ENCODE measurements around the gene RPS6KB1. TPM values are rescaled to one million over a fixed set of nuclear protein-coding genes. Genes with fewer than 3 reads are reported as not detected.

The RPS6KB1 gene
- total and polyA plus RNA-seq, 2 of the 8 experiments (the other 6 are each of a cell fraction or from before 2014, with no cell fraction given), result 3.4 to 28.4 TPM

DNA sequence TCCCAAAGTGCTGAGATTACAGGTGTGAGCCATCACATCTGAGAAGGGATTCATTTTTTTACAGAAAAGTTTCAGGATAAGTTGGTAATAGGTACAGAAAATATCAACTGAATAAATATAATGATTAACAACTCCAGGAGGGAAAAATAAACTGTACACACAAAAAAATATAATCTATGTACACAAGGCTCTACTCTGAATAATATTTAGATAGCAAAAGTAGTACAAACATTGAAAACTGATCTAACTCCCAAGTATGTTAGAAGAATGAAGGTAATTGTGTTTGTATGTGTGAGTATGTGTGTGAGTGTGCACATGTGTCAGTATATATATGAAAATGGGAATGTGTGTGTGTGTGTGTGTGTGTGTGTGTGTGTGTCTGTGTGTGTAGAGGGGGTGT lies 20.6 kb upstream of the RPS6KB1 start (continued):
- TF ChIP-seq, protein P1, sequence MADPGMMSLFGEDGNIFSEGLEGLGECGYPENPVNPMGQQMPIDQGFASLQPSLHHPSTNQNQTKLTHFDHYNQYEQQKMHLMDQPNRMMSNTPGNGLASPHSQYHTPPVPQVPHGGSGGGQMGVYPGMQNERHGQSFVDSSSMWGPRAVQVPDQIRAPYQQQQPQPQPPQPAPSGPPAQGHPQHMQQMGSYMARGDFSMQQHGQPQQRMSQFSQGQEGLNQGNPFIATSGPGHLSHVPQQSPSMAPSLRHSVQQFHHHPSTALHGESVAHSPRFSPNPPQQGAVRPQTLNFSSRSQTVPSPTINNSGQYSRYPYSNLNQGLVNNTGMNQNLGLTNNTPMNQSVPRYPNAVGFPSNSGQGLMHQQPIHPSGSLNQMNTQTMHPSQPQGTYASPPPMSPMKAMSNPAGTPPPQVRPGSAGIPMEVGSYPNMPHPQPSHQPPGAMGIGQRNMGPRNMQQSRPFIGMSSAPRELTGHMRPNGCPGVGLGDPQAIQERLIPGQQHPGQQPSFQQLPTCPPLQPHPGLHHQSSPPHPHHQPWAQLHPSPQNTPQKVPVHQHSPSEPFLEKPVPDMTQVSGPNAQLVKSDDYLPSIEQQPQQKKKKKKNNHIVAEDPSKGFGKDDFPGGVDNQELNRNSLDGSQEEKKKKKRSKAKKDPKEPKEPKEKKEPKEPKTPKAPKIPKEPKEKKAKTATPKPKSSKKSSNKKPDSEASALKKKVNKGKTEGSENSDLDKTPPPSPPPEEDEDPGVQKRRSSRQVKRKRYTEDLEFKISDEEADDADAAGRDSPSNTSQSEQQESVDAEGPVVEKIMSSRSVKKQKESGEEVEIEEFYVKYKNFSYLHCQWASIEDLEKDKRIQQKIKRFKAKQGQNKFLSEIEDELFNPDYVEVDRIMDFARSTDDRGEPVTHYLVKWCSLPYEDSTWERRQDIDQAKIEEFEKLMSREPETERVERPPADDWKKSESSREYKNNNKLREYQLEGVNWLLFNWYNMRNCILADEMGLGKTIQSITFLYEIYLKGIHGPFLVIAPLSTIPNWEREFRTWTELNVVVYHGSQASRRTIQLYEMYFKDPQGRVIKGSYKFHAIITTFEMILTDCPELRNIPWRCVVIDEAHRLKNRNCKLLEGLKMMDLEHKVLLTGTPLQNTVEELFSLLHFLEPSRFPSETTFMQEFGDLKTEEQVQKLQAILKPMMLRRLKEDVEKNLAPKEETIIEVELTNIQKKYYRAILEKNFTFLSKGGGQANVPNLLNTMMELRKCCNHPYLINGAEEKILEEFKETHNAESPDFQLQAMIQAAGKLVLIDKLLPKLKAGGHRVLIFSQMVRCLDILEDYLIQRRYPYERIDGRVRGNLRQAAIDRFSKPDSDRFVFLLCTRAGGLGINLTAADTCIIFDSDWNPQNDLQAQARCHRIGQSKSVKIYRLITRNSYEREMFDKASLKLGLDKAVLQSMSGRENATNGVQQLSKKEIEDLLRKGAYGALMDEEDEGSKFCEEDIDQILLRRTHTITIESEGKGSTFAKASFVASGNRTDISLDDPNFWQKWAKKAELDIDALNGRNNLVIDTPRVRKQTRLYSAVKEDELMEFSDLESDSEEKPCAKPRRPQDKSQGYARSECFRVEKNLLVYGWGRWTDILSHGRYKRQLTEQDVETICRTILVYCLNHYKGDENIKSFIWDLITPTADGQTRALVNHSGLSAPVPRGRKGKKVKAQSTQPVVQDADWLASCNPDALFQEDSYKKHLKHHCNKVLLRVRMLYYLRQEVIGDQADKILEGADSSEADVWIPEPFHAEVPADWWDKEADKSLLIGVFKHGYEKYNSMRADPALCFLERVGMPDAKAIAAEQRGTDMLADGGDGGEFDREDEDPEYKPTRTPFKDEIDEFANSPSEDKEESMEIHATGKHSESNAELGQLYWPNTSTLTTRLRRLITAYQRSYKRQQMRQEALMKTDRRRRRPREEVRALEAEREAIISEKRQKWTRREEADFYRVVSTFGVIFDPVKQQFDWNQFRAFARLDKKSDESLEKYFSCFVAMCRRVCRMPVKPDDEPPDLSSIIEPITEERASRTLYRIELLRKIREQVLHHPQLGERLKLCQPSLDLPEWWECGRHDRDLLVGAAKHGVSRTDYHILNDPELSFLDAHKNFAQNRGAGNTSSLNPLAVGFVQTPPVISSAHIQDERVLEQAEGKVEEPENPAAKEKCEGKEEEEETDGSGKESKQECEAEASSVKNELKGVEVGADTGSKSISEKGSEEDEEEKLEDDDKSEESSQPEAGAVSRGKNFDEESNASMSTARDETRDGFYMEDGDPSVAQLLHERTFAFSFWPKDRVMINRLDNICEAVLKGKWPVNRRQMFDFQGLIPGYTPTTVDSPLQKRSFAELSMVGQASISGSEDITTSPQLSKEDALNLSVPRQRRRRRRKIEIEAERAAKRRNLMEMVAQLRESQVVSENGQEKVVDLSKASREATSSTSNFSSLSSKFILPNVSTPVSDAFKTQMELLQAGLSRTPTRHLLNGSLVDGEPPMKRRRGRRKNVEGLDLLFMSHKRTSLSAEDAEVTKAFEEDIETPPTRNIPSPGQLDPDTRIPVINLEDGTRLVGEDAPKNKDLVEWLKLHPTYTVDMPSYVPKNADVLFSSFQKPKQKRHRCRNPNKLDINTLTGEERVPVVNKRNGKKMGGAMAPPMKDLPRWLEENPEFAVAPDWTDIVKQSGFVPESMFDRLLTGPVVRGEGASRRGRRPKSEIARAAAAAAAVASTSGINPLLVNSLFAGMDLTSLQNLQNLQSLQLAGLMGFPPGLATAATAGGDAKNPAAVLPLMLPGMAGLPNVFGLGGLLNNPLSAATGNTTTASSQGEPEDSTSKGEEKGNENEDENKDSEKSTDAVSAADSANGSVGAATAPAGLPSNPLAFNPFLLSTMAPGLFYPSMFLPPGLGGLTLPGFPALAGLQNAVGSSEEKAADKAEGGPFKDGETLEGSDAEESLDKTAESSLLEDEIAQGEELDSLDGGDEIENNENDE (IDR thresholded peaks at IDR 0.05; ENCODE audit: insufficient replicate concordance, low read length), result no peak
- TF ChIP-seq JUN (IDR thresholded peaks at IDR 0.05; ENCODE audit: low read depth, low read length) (no peak), CBX8 (IDR thresholded peaks at IDR 0.05; ENCODE audit: borderline replicate concordance, low read depth, low read length) (no peak), RBBP5 (IDR thresholded peaks at IDR 0.05; ENCODE audit: borderline replicate concordance, low read depth, low read length) (no peak)
- TF ChIP-seq, protein P2, sequence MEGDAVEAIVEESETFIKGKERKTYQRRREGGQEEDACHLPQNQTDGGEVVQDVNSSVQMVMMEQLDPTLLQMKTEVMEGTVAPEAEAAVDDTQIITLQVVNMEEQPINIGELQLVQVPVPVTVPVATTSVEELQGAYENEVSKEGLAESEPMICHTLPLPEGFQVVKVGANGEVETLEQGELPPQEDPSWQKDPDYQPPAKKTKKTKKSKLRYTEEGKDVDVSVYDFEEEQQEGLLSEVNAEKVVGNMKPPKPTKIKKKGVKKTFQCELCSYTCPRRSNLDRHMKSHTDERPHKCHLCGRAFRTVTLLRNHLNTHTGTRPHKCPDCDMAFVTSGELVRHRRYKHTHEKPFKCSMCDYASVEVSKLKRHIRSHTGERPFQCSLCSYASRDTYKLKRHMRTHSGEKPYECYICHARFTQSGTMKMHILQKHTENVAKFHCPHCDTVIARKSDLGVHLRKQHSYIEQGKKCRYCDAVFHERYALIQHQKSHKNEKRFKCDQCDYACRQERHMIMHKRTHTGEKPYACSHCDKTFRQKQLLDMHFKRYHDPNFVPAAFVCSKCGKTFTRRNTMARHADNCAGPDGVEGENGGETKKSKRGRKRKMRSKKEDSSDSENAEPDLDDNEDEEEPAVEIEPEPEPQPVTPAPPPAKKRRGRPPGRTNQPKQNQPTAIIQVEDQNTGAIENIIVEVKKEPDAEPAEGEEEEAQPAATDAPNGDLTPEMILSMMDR (IDR thresholded peaks at IDR 0.05; ENCODE audit: control extremely low read depth in 1 of 3, insufficient read depth in 1 of 3, low read depth in 1 of 3, low read length in 3 of 3), result no peak

Measured in H1 (cell line).